PC-3 (cell line): ENCODE data around the gene SLC22A3. TPM values are rescaled to one million over a fixed set of nuclear protein-coding genes. Genes with fewer than 3 reads are reported as not detected.

ENCODE experiments used
- ATAC-seq: fragments of 200-7000 bp; cut with Tn5 transposase; 2 replicates; pipeline ENCODE4 v1.9.1; 2020; ENCODE audit warnings: mild to moderate bottlenecking, moderate library complexity
- BruUV-seq: library from RNA; stranded (reverse); fragments of 400-500 nt; replicated peaks from 2 replicates; lab custom pipeline; 2021; lab: Mats Ljungman, UMichigan
- CTCF ChIA-PET: fragments of 300-600 bp; sonication (Branson Sonifier 250); formaldehyde crosslinking; loops from one replicate; lab custom pipeline; 2022; ENCODE audit warnings: antibody characterized with exemption; lab: Charles Lee
- POLR2A ChIA-PET: fragments of 300-600 bp; sonication (Branson Sonifier 250); formaldehyde crosslinking; loops from one replicate; lab custom pipeline; 2022; ENCODE audit warnings: antibody characterized with exemption; ENCODE audit not compliant: unreplicated experiment; lab: Charles Lee
- DNase-seq: peaks from one replicate; pipeline ENCODE4 v3.0.0-alpha.2; 2015
- H2AFZ ChIP-seq: fragments of 300-600 bp; sonication (generic); 2 replicates; pipeline ENCODE4 v1.6.0; 2016; ENCODE audit warnings: antibody characterized with exemption, low read length
- H3F3A ChIP-seq: fragments of 300-600 bp; sonication (generic); one replicate; pipeline ENCODE4 v1.6.0; 2017; ENCODE audit warnings: antibody characterized with exemption, low read length, control low read depth, mild to moderate bottlenecking; ENCODE audit not compliant: unreplicated experiment
- H3K27ac ChIP-seq: fragments of 300-600 bp; sonication (generic); 2 replicates; pipeline ENCODE4 v1.5.1; 2016; ENCODE audit warnings: mild to moderate bottlenecking, low read length
- H3K27me3 ChIP-seq: fragments of 300-600 bp; sonication (generic); 2 replicates; pipeline ENCODE4 v1.6.1; 2016; ENCODE audit warnings: low read length, mixed read lengths
- H3K36me3 ChIP-seq: fragments of 300-600 bp; sonication (generic); 2 replicates; pipeline ENCODE4 v1.6.1; 2016; ENCODE audit warnings: low read depth, mixed run types, low read length, mixed read lengths
- H3K4me1 ChIP-seq: fragments of 300-600 bp; sonication (generic); 2 replicates; pipeline ENCODE4 v1.5.1; 2016; ENCODE audit warnings: low read length; ENCODE audit not compliant: insufficient read depth
- H3K4me2 ChIP-seq: fragments of 300-600 bp; sonication (generic); 2 replicates; pipeline ENCODE4 v1.6.0; 2016; ENCODE audit warnings: low read length
- H3K4me3 ChIP-seq: fragments of 300-600 bp; sonication (generic); 2 replicates; pipeline ENCODE4 v1.5.1; 2016; ENCODE audit warnings: mild to moderate bottlenecking, low read length, mixed read lengths
- H3K79me2 ChIP-seq: fragments of 300-600 bp; sonication (generic); 2 replicates; pipeline ENCODE4 v1.6.1; 2017; ENCODE audit warnings: low read length, mixed read lengths
- H3K9ac ChIP-seq: fragments of 300-600 bp; sonication (generic); 2 replicates; pipeline ENCODE4 v1.6.0; 2016; ENCODE audit warnings: mild to moderate bottlenecking, low read length
- H3K9me2 ChIP-seq: fragments of 300-600 bp; sonication (generic); replicated peaks from 2 replicates; pipeline ENCODE4 v1.6.1; 2016; ENCODE audit warnings: mixed run types, low read length, mixed read lengths
- H3K9me3 ChIP-seq: fragments of 300-600 bp; sonication (generic); 2 replicates; pipeline ENCODE4 v1.6.1; 2016; ENCODE audit warnings: low read length, mixed read lengths
- H4K20me1 ChIP-seq: fragments of 300-600 bp; sonication (generic); 2 replicates; pipeline ENCODE4 v1.6.1; 2016; ENCODE audit warnings: low read length, mixed read lengths
- EZH2 ChIP-seq: fragments of 300-600 bp; sonication (generic); IDR thresholded peaks from one replicate; pipeline ENCODE4 v1.6.1; 2017; ENCODE audit warnings: antibody characterized with exemption, mild to moderate bottlenecking, low read length; ENCODE audit not compliant: unreplicated experiment
- EZH2phosphoT487 ChIP-seq: fragments of 300-600 bp; sonication (generic); IDR thresholded peaks from 2 replicates; pipeline ENCODE4 v1.6.1; 2018; ENCODE audit warnings: mild to moderate bottlenecking, antibody characterized with exemption, low read length, borderline replicate concordance
- intact Hi-C: fragments of 100-400 bp; cut with micrococcal nuclease; formaldehyde crosslinking; loops from 2 replicates; pipeline ENCODE4 v1.9.0; 2023
- total RNA-seq: library from RNA; depleted of rRNA; stranded (reverse); fragments of >200 nt; gene quantifications from 2 replicates; pipeline ENCODE4 v1.2.3, GENCODE V29; 2014
- TF ChIP-seq, protein P1 (sequence below): fragments of 300-600 bp; sonication (generic); conservative IDR thresholded peaks from 2 replicates; pipeline ENCODE4 v1.5.1; 2017; ENCODE audit warnings: antibody characterized with exemption, low read depth, mild to moderate bottlenecking, low read length

Gene SLC22A3
- total RNA-seq, 1 experiment from 2014 or later, result 0.47 TPM

DNA sequence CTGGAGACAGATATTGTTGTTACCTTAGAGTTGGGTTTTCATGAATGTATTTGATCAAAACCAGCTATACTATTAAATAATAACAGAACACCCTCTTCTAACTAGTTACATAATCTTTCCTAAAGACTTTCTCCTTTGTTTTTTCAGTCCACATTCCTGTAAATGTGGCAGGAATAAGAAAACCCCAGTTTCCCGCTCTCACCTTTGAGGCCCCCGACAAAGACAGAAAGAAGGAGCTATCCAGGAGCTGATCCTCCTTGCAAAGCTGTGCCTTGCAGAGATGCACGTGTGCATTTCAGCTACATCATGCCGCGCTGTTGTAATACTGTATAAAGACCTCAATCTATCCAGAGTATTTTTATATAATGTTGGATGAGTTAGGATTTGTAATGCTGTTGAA lies 102.7 kb downstream of the SLC22A3 start:
- no TSS peak for BruUV-seq
- H3F3A ChIP-seq, result no peaks in the 10 kb centered on the region
- no peaks in the 10 kb centered on the region for H3K36me3 ChIP-seq
- no peak overlapping the region for H3K4me2 ChIP-seq
- H3K9me2 ChIP-seq, result no peaks in the 10 kb centered on the region
- POLR2A ChIA-PET, result no interaction called here
- no peaks in the 10 kb centered on the region for H3K27me3 ChIP-seq
- ATAC-seq (no peak), DNase-seq (no peak)
- no peak overlapping the region for H3K9ac ChIP-seq
- CTCF ChIA-PET, result no interaction called here
- no peaks in the 10 kb centered on the region for H4K20me1 ChIP-seq
- no peak overlapping the region for H3K4me3 ChIP-seq
- no peak overlapping the region for H2AFZ ChIP-seq
- H3K4me1 ChIP-seq, result peaks cover 8% of the 10 kb centered on the region; the same call in 1 of the 2 replicates
- no peak for TF ChIP-seq EZH2
- no peak for TF ChIP-seq EZH2phosphoT487
- TF ChIP-seq, protein P1, sequence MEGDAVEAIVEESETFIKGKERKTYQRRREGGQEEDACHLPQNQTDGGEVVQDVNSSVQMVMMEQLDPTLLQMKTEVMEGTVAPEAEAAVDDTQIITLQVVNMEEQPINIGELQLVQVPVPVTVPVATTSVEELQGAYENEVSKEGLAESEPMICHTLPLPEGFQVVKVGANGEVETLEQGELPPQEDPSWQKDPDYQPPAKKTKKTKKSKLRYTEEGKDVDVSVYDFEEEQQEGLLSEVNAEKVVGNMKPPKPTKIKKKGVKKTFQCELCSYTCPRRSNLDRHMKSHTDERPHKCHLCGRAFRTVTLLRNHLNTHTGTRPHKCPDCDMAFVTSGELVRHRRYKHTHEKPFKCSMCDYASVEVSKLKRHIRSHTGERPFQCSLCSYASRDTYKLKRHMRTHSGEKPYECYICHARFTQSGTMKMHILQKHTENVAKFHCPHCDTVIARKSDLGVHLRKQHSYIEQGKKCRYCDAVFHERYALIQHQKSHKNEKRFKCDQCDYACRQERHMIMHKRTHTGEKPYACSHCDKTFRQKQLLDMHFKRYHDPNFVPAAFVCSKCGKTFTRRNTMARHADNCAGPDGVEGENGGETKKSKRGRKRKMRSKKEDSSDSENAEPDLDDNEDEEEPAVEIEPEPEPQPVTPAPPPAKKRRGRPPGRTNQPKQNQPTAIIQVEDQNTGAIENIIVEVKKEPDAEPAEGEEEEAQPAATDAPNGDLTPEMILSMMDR, result no peak
- intact Hi-C loops, result no loop called here
- no peak overlapping the region for H3K27ac ChIP-seq
- H3K79me2 ChIP-seq, result no peaks in the 10 kb centered on the region
- H3K9me3 ChIP-seq, result no peaks in the 10 kb centered on the region

DNA sequence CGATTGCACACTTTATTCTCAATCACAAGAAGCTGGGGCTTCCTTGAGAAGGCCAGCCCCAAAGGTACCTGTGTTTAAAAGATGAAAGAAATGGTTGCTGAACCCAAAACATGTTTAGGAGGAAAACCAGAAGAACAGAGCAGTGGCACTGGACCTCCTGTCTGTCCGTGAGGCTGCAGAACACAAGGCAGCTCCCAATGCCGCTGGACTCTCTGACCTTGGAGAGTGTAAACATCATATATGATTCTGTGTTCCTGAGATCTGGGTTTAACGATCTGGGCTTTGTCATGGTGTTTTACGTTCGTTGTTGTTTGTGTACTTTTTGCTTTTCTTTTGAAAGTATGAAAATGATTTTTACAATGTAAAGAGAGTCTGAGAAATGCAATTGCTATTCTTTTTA lies 106.1 kb downstream of the SLC22A3 start:
- ChIA-PET CTCF (no interaction called here), POLR2A (no interaction called here)
- Histone ChIP-seq H3K27me3 (no peaks in the 10 kb centered on the region), H3K36me3 (peaks cover 3% of the 10 kb centered on the region; the same call in 1 of the 2 replicates), H3K9me3 (no peaks in the 10 kb centered on the region), H3K4me1 (peaks cover 8% of the 10 kb centered on the region; the same call in 1 of the 2 replicates), H3K27ac (no peak overlapping the region), H3F3A (no peaks in the 10 kb centered on the region), H3K79me2 (no peaks in the 10 kb centered on the region), H4K20me1 (no peaks in the 10 kb centered on the region), H3K9me2 (no peaks in the 10 kb centered on the region), H3K4me3 (no peak overlapping the region), H2AFZ (no peak overlapping the region), H3K4me2 (no peak overlapping the region), H3K9ac (no peak overlapping the region)
- no peak for ATAC-seq
- intact Hi-C loops, result no loop called here
- BruUV-seq, result no TSS peak
- DNase-seq, result no peak
- TF ChIP-seq, protein P1, result no peak
- TF ChIP-seq EZH2 (no peak), EZH2phosphoT487 (no peak)

DNA sequence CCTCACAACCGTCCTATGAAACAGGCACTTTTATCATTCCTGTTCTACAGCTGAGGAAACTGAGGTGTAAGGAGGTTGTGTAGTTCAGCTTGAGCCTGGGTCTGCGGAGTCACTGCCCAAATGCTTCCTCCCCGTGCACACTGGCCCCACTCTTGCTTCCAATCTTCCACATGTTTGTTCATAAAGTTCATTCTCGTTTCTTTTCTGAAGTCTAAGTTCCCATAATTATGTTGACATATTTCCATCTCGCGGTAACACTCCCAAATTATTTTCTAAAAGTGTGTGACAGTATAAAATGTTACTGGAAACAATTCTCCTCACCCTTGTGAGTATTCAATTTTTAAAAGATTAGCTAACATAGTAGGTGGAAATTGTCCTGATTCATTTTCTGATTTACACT lies 106.9 kb downstream of the SLC22A3 start:
- Histone ChIP-seq H3K79me2 (no peaks in the 10 kb centered on the region), H3K4me3 (no peak overlapping the region), H2AFZ (no peak overlapping the region), H3K36me3 (peaks cover 3% of the 10 kb centered on the region; the same call in 1 of the 2 replicates), H3K4me1 (peaks cover 10% of the 10 kb centered on the region), H3K4me2 (no peak overlapping the region), H3K9ac (no peak overlapping the region), H3K9me3 (no peaks in the 10 kb centered on the region), H3K9me2 (no peaks in the 10 kb centered on the region), H3K27ac (no peak overlapping the region), H3K27me3 (no peaks in the 10 kb centered on the region), H3F3A (no peaks in the 10 kb centered on the region), H4K20me1 (no peaks in the 10 kb centered on the region)
- ChIA-PET POLR2A (no interaction called here), CTCF (interaction anchor here (0.6 to 1.5 kb wide), 4 partner anchors 56 to 367 kb away, joined by 3 to 13 read pairs (median 5); no protein-coding TSS in a partner anchor)
- DNase-seq, result no peak
- intact Hi-C loops, result loop anchor here (5.0 kb wide), 1 partner anchor 233 kb away; no protein-coding TSS in a partner anchor
- ATAC-seq, result no peak
- BruUV-seq, result no TSS peak
- TF ChIP-seq EZH2 (no peak), EZH2phosphoT487 (no peak)
- TF ChIP-seq, protein P1, result no peak
